ENCODE data around the gene PPIB. TPM values are rescaled to one million over a fixed set of nuclear protein-coding genes. Genes with fewer than 3 reads are reported as not detected.
A peak's percentile ranks its signal among the peaks of the same experiment; 100 is the strongest.

Gene PPIB
- total RNA-seq, 1 donor = 959 TPM

GRCh38 chr15:64166102-64166890, 3.5 kb upstream of the PPIB start:
- DNase-seq (ENCODE audit: low read depth) = no peak

GRCh38 chr15:64164436-64164835, 1.6 kb upstream of the PPIB start:
- no peak for TF ChIP-seq CTCF (IDR thresholded peaks at IDR 0.05; ENCODE audit: insufficient read depth, low read depth, low read length)
- H3K4me3 ChIP-seq (ENCODE audit: low read depth, low read length) = no peak overlapping the region
- DNase-seq (ENCODE audit: low read depth) = no peak

More at GRCh38 chr15:64166102-64166890, 3.5 kb upstream of the PPIB start:
- no peak for TF ChIP-seq CTCF (IDR thresholded peaks at IDR 0.05; ENCODE audit: insufficient read depth, low read depth, low read length)
- no peak overlapping the region for H3K4me3 ChIP-seq (ENCODE audit: low read depth, low read length)

GRCh38 chr15:64163659-64164362, 989 bp upstream of the PPIB start:
- peak overlapping the region; percentile 45 for H3K4me3 ChIP-seq (ENCODE audit: low read depth, low read length)
- no peak for TF ChIP-seq CTCF (IDR thresholded peaks at IDR 0.05; ENCODE audit: insufficient read depth, low read depth, low read length)
- DNase-seq (ENCODE audit: low read depth) = peak; percentile 68

- peak overlapping the region; percentile 91 for H3K4me3 ChIP-seq (ENCODE audit: low read depth, low read length)
- DNase-seq (ENCODE audit: low read depth) = no peak
- no peak for TF ChIP-seq CTCF (IDR thresholded peaks at IDR 0.05; ENCODE audit: insufficient read depth, low read depth, low read length)
Measured at GRCh38 chr15:64162478-64162868, 349 bp downstream of the PPIB start.

GRCh38 chr15:64161688-64162477, 939 bp downstream of the PPIB start:
- DNase-seq (ENCODE audit: low read depth) = no peak
- no peak for TF ChIP-seq CTCF (IDR thresholded peaks at IDR 0.05; ENCODE audit: insufficient read depth, low read depth, low read length)
- peak overlapping the region; percentile 91 for H3K4me3 ChIP-seq (ENCODE audit: low read depth, low read length)

- DNase-seq (ENCODE audit: low read depth) = no peak
- H3K4me3 ChIP-seq (ENCODE audit: low read depth, low read length) = no peak overlapping the region
- no peak for TF ChIP-seq CTCF (IDR thresholded peaks at IDR 0.05; ENCODE audit: insufficient read depth, low read depth, low read length)
Measured at GRCh38 chr15:64158363-64159134, 4.3 kb downstream of the PPIB start.

Measured in fibroblast of villous mesenchyme (primary cell).